T-helper 1 cell treated with Interleukin-12 subunit alpha and Interleukin-12 subunit beta and Interleukin-4 antibody, amounts not matched to agents 30 ng/mL and 1 ng/mL, for 36 hours (primary cell): Measurements from ENCODE around the gene EYS. TPM values are rescaled to one million over a fixed set of nuclear protein-coding genes. Genes with fewer than 3 reads are reported as not detected.
"Not testable (repeated sequence)": the region's sequence is repeated elsewhere in the genome, so short reads cannot be mapped to it uniquely, and the experiment has no call there.

Experiments
- intact Hi-C: fragments of 100-400 bp; cut with micrococcal nuclease; formaldehyde crosslinking; loops from one replicate; pipeline ENCODE4 v1.15.1; 2024
- total RNA-seq: library from RNA; stranded (reverse); gene quantifications from 2 replicates; pipeline ENCODE4 v1.2.3, GENCODE V29; 2022

The EYS gene
- total RNA-seq, 1 donor from 2014 or later = not detected

DNA sequence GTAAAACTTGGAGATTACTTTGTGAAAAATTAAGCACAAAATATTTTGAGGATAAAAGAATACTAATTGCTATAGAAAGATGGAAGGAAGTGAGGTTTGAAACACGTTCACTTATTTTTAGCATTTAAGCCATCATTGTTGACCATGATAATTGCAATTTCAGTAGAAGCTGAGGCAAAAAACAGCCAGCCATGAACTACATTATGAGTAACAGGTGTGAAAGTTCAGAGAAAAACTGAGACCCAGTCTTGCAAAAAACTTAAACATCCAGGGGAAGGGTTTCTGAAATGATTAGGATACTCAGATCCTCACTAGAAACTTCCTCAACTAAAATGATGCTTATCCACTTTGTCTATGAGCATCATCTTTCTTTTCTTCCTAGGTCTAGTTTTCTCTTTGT is 1452.0 kb downstream of the EYS start:
- intact Hi-C loops = no loop called here

DNA sequence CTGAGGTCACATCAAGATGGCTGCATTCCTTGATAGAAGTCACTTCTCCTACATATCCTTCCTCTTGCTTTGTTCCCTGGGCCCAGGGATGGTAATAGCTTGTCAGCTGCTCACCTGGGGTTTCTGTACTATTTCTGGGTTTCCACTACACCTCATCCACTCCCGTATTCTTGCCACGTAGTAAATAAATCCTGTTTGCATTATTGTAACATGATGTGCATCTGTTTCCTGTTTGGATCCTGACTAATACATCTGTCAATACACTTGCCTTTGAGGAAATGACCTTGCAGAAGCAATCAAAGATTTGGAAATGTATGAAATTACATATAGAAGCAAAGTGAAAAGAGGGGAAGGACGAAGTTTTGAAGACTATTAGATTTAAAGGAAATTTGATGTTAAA is 1452.5 kb downstream of the EYS start:
- intact Hi-C loops = no loop called here

DNA sequence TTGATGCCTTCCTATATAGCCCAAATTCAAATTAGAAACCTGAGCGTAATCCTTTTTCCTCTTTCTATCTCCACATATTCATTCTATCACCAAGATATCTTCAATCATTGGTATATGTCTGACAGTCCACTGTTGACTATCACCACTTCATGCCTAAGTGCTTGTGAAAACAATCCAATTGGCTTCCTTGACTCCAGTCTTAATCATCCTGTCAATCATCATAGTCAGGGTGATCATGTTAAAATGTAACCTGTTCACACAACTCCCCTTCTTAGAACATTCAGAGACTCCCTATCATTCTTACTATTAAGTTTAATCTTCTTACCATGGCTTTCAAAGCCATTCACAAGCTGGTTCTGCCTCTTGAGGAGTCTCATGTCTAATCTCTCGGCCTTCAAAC is 1454.8 kb downstream of the EYS start:
- intact Hi-C loops = no loop called here

DNA sequence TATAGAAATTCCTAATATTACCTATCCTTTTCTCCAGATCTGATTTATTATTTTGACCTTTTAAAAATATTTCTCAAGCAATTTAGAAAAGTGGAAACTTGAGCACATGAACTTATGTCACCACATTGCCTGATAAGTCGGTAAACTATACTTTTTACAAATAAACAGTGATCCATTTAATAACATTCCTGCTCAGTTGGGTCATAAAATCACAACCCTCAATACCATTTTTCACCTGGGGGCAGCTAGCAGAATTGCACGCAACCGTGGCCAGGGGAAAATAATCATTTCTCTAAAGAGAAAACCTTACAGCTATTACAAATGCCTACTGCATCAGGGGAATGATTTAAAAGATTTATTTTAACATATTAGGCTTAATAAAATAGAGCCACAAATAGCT is 1456.9 kb downstream of the EYS start:
- intact Hi-C loops = no loop called here

DNA sequence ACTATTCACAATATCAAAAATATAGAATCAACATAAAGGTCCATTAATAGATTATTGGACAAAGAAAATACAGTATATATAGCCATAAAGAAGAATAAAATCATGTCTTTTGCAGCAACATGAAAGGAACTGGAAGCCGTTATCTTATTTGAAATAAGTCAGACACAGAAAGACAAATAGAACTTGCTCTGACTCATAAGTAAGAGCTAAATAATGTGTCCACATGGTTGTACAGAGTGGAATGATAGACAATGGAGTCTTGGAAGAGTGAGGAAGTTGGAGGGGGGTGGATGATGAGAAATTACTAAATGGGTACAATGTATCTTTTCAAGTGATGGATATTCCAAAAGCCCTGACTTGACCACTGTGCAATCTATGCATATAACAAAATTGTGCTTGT is 1457.9 kb downstream of the EYS start:
- intact Hi-C loops = no loop called here

DNA sequence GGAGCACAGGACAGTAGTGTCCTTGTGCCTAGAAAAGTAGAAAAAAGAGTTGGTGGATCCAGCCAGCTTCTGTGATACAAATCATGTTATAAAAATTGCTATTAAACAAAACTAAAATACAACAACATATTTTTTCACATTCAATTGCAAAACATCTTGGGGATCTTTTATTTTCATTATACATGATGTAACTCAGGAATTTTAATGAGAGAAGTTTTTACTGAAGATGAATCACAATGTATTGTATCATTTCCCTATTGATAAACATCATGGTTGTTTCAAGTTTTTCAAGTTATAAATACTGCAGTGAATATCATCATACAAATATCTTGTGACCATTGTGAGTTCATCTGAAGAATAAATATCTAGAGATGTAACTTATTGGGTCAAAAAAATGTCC is 1463.4 kb downstream of the EYS start:
- intact Hi-C loops = no loop called here

DNA sequence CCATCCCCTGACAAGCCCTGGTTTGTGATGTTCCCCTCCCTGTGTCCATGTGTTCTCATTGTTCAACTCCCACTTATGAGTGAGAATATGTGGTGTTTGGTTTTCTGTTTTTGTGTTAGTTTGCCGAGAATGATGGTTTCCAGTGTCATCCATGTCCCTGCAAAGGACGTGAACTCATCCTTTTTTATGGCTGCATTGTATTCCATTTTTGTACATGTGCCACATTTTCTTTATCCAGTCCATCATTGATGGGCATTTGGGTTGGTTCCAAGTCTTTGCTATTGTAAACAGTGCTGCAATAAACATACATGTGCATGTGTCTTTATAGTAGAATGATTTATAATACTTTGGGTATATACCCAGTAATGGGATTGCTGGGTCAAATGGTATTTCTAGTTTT is 1468.1 kb downstream of the EYS start:
- intact Hi-C loops = not testable (repeated sequence)

DNA sequence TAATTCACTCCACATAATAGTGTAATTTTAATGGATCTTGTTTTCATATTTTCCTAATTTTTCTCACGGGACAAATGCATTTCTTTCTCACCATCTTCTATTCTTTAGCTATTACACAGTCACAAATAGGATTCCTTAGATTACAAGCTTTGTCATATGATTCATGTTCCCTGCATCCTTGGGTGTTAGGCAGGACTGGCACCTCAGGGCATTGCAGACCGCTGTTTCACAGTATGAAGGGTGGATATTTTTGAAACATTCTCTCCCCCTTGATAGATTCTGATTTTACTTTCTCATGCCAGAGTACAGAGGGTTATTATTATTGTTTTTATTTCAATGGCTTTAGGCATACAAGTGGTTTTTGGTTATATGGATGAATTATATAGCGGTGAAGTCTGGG is 1469.0 kb downstream of the EYS start:
- intact Hi-C loops = no loop called here

DNA sequence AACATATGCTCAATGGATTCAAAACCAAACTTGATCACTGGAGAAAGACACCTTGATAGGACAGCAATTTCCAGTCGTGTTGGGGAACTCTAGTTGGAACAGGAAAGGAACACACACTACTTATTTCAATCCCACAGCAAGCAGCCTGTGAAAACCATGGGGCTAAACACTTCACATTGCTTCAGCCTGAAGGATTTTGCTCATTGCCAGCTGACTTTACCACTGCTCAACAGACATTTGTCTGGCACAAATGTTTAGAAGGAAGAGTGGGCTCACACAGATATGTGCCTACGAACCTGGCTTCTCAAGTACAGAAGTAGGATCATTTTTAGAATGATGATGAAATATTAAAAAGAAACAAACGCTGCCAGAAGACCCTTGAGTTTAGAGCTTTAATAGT is 1473.3 kb downstream of the EYS start:
- intact Hi-C loops = no loop called here

DNA sequence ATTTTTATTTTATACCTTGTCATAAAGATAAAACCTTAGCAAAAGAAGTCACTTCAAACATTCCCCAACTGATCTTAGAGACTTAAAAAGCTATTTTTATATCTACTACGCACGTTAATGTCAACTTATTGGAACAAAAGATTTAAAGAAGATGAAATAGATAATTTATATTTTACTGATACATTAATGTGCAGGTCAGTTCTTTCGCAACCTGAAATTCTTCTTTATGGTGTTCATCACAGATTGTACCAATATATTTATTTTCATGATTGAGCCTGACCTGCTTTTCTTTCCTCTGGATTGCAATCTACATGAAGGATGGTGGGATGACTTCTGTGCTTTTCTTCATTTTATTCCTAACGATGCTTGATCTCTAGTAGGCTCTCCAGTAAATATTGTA is 1475.1 kb downstream of the EYS start:
- intact Hi-C loops = no loop called here

DNA sequence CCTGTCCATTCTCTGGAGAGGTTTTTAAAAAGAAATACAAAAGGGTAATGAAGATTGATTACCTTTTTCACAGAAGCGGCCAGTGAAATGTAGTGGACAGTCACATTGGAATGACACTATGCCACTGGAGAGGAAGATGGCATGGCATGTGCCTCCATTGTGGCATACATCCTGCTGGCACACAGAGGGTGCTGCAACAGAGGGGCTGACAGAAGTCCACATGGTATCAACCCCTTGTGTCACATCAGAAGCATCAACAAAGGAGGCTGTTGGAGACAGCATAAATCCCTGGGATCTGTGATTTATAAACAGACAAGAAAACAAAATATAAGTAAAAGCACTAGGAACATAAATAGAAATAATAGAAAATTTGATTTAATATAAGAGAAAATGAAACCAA is 1476.5 kb downstream of the EYS start:
- intact Hi-C loops = no loop called here

DNA sequence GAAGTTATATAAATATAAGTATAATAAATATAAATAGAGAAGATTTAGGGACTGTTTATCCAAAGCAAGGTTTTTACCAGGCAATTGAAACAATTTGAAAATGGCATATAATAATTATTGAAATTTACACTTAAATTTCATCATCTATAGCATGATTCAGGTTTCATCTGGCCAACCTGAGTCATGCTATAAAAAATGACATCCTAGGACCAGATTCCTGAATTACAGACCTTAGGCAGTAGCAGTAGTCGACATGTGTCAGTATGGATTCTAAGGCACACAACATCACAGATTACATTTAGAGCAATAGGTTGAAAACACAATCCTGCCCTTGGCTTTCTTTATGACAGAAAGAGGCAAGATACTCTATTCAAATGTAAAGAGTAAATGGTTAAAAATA is 1479.2 kb downstream of the EYS start:
- intact Hi-C loops = no loop called here

DNA sequence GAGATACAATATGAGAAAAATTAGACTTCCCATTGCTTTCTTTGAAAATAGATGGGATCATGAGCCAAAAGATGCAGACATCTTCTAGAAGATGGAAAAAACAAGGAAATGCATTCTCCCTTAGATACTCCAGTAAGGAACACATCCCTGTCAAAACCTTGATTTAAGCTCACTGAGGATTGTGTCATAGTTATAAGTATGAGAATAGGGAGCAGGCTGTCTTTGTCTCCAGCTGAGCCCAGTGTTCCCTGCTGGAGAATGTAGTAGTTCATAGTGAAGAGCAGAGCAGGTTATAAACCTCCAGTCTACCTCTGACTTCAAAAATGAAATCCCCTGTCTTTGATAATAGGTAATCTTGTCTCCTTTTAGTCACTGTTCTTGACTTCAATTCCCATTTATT is 1481.5 kb downstream of the EYS start:
- intact Hi-C loops = no loop called here

DNA sequence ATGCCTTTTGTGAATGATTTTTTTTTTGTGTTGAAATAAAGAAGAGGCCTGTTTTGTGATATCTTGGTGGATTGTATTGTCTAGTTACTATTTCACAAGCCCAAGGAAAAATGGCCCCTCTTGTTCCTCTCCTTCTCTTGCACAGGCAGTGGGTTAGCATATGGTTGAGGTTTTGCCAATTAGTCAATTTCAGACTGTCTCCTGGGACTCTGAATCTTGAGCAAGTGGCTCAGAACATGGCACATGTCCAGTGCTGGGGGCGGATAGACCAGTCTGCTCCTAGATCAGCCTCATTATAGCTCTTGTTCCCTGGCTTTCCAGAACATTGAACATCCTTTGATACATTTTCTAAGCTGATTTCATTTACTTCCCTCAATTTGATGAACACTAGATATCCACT is 1482.2 kb downstream of the EYS start:
- intact Hi-C loops = no loop called here

DNA sequence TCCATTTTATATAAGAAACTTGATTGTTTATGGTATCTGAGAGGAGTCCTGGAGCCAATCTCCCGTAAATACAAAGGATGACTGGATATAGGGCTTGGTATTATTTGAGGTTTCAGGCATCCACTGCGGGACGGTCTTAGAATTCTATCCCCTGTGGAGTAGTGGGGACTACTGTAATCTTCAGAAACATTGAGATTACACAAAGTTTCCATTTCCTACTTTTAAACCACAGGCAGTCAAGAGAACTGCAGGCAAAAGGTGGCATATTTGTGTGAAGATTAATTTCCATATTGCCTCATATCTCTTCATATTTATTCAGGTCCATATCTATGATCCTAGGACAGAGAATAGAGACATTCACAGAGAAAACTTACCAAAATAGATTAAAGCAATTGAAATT is 1485.2 kb downstream of the EYS start:
- intact Hi-C loops = no loop called here

DNA sequence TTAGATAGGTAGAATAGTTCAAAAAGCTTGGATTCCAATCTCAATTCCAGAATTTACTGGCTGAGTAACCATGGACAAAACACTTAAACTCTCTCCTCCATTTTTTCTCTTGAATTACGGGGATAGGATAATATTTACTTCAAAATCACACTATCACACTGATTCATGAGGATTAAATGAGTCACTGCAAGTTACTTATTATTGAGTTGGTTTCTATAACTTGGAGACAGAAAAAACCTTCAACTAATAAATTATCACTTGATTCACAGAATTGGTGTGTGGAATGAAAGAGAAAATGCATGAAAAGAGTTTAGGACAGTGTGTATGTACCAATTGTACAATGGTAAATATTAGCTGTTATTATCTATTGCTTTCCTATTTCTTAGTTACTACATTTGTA is 1486.2 kb downstream of the EYS start:
- intact Hi-C loops = no loop called here

DNA sequence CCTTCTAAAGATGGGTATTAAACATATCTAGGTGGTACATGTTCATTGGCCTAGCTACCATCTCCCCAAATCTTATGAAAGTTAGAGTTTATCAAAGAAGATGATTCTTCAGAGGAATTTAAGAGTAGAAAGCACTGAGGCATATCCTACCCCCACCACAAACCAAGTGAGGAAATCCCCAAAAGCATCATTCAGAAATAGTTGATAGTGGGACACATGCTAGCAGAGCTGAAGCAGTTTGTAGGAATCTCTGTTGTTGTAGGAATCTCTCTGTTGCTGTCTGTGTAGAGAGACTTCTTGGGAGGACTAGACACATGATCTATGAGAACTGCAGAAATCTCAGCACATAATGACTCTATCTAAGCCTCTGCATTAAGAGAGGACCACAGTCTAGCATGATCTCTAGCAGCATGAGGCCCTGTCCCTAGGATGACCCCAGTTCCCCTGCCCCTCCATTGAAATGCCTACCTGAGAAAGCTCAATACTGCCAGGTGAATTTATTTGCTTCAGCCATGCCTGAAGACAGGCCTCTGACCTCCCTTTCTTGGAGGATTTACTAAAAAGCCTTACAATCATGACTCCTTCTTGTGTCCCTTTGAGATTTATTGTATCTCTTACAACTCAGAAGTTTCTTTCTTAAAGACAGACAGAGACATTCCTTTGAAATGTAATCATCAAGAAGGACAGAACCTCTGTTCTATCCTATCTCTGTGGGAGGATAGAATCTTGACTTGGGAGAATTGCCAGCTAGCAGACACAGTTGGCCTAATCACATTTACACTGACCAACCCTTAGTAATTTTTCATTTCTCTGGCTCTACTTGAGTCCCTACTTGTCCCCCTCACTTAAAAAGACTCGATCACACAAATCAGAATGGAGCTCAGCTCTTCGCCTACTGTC is 1489.1 kb downstream of the EYS start:
- intact Hi-C loops = no loop called here

DNA sequence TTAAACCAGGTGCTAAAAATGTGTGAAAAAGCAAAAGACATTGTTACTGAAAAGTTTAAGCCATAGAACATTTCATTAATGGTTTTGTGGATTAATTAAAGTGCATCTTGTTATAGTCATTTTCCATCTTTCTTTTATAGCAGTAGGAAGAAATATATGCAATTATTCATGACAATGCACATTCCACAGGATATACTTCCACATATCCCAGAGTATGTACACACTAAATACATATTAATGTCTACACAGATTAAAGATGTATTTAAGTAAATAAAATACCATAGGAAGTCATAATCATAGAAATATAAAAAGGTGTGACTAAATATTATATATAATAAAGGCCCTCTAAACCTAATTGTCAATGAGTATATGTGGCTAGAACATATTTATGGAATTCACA is 1492.7 kb downstream of the EYS start:
- intact Hi-C loops = no loop called here

DNA sequence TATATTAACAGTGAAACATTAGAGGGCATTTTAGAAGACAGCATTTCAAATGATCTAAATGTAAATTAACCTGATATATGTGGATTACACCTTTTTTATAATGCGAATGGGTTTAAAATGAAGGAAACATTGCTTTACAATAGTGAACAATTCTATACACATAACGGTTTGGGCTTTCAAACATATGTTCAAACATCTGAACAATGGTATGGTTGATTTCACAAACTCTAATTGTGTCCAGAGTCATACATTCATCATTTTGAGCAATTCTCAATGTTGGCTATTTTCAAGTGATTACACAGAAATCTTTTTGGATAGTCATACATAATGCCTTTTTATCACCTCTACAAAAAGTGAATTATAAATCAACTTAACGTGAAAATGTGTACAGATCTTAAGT is 1493.3 kb downstream of the EYS start:
- intact Hi-C loops = no loop called here

DNA sequence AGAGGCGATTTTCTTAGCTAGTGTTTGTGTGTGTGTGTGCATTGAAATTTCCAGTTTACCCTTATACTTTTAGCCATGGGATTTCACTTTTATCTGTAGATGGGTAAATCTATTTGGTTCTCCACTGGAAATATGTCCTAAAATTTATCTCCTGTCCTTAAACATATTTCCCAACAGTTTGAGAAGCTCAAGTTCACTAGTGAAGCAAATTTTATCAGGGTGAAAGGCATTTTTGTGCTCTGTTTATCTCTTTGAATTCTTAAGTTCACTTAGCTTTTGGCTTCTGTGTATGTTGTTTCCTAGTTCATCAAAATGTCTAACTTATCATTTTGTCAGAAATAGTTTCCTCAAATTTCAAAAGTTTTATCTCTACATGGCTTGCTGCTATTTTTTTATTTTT is 1509.8 kb downstream of the EYS start:
- intact Hi-C loops = no loop called here

DNA sequence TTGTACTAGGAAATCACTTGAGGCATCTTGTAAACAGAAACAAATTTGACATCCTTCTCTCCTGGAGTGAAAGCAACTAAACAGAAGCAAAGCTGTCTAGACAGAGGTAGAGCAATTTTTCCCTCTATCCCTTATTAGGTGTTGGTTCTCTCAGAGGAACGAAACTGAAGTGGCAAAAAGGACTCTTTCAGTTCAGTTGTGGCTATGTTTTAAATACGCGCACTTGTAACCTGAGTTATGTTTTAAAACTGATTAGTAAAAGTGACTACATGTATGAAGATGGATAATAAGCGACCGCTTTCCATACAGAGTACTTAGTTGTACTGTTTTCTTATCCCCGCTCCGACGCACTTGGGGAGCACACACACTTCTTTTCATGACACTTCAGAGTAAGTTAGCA is 1520.4 kb downstream of the EYS start:
- intact Hi-C loops = no loop called here

DNA sequence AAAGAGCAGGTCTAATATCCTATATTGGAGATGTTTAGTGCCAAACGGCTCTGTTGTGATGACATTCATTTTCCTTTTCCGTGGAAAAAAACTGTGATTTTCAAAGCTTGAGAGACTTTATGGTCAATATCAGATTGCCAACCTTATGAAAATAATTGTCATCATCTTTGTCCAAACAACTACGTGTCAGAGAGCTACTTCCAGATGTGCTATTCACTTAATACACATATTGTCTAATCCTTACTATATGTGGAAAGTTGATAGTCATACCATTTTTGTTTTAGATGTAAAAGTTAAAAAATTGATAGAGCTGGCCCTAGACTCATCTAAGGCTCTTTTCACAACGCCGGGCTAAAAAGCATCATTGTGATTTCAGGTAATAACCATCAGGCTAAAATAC is 1521.4 kb downstream of the EYS start:
- intact Hi-C loops = no loop called here

DNA sequence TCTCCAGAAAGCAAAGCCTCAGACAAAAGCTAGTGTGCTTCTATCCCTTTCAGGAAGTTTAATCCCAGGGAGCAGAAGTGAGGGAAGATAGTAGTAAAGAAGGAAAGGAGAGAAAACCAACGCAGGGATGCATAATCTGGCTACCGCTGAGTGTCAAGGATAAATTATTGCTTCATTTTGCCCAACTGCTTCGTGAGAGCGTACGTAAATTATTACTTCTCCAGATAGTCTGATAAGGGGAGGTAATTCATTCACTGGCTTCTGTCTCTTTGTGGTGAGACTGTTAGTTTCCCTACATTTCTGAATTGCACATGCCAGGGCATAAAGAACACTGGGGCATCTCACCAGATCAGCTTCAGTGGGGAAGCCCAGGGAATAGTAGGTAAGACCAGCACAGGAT is 1531.7 kb downstream of the EYS start:
- intact Hi-C loops = no loop called here

DNA sequence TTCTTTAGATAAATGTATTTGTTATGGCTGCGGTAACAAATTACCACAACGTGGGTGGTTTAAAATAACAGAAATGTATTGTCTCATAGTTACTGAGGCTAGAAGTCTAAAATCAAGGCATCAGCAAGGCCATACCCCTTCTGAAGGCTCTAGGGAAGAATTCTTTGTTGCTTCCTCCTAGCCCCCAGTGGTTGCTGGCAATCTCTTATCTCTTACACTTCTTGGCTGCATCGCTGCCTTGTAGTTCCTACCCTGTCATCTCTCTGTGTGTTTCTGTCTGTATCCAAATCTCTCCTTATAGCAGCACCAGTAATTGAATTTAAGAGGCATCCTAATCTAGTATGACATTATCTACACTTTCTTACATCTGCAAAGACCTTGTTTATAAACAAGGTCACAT is 1536.7 kb downstream of the EYS start:
- intact Hi-C loops = no loop called here
